PC-3 (cell line): ENCODE data around the gene AAR2.

Source experiments
- EZH2 ChIP-seq: fragments of 300-600 bp; sonication (generic); IDR thresholded peaks from one replicate; pipeline ENCODE4 v1.6.1; 2017; ENCODE audit warnings: antibody characterized with exemption, mild to moderate bottlenecking, low read length; ENCODE audit not compliant: unreplicated experiment
- TF ChIP-seq, protein P1 (sequence below): fragments of 300-600 bp; sonication (generic); conservative IDR thresholded peaks from 2 replicates; pipeline ENCODE4 v1.5.1; 2017; ENCODE audit warnings: antibody characterized with exemption, low read depth, mild to moderate bottlenecking, low read length

DNA sequence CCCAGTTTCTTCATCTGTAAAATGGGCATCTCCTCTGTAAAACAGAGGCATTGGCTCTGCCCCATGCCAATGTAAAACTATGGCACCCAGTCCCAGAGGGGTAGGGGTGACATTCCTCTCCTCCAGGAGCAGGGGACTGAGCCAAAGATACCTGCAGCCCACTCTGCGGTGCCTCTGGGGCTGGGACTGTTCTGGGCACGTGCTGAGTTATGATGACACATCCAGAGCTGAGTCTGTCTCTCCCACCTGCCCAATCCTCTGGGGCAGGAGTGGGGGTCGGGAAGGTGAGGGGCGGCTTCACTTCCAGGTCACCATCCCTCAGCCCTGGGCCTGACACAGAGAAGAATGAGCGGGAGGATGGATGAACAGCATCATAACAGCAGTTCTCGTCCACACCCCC is 29.9 kb downstream of the AAR2 start:
- TF ChIP-seq EZH2, result no peak
- TF ChIP-seq, protein P1, sequence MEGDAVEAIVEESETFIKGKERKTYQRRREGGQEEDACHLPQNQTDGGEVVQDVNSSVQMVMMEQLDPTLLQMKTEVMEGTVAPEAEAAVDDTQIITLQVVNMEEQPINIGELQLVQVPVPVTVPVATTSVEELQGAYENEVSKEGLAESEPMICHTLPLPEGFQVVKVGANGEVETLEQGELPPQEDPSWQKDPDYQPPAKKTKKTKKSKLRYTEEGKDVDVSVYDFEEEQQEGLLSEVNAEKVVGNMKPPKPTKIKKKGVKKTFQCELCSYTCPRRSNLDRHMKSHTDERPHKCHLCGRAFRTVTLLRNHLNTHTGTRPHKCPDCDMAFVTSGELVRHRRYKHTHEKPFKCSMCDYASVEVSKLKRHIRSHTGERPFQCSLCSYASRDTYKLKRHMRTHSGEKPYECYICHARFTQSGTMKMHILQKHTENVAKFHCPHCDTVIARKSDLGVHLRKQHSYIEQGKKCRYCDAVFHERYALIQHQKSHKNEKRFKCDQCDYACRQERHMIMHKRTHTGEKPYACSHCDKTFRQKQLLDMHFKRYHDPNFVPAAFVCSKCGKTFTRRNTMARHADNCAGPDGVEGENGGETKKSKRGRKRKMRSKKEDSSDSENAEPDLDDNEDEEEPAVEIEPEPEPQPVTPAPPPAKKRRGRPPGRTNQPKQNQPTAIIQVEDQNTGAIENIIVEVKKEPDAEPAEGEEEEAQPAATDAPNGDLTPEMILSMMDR, result no peak
